Measurements from ENCODE around the gene ZNF878.

DNA sequence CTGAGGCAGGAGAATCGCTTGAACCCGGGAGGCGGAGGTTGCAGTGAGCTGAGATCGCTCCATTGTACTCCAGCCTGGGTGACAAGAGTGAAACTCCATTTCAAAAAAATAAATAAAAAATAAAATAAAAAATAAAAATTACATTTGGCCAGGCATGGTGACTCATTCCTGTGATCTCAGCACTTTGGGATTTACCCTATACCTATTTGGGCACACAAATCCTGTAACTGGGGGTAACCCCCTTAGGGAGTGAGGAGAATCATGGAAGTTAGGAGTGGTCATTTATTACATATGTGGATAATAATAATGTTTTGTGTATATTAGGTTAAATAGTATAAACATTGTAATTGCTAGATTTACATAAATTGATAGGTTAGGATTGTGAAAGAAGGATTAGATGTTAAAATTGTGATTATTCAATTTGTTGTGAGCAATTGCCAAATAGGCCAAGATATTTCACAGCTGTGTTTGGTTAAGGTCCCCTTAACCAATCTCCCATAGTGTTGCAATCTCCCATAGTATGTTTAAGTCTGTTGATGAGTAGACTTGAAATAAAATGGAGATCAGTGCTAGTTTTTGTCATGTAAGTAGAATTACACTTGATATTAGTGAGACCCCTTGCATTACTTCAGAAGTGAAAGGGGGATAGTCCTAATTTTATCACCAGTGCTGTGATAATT, 42.5 kb upstream of the ZNF878 start:
- TF ChIP-seq, protein P1, sequence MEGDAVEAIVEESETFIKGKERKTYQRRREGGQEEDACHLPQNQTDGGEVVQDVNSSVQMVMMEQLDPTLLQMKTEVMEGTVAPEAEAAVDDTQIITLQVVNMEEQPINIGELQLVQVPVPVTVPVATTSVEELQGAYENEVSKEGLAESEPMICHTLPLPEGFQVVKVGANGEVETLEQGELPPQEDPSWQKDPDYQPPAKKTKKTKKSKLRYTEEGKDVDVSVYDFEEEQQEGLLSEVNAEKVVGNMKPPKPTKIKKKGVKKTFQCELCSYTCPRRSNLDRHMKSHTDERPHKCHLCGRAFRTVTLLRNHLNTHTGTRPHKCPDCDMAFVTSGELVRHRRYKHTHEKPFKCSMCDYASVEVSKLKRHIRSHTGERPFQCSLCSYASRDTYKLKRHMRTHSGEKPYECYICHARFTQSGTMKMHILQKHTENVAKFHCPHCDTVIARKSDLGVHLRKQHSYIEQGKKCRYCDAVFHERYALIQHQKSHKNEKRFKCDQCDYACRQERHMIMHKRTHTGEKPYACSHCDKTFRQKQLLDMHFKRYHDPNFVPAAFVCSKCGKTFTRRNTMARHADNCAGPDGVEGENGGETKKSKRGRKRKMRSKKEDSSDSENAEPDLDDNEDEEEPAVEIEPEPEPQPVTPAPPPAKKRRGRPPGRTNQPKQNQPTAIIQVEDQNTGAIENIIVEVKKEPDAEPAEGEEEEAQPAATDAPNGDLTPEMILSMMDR (conservative IDR thresholded peaks at IDR 0.05) = no peak
- no peak for TF ChIP-seq EZH2 (IDR thresholded peaks at IDR 0.05; ENCODE audit: low read depth)
